Smooth muscle cell of the brain vasculature (primary cell): ENCODE data around the gene TMPRSS11B.
"Not testable (repeated sequence)": the region's sequence is repeated elsewhere in the genome, so short reads cannot be mapped to it uniquely, and the experiment has no call there.

Source experiments
- DNase-seq: peaks from one replicate; pipeline ENCODE4 v3.0.0-alpha.2; 2012; ENCODE audit warnings: low read depth, low spot score

TMPRSS11B gene, protein sequence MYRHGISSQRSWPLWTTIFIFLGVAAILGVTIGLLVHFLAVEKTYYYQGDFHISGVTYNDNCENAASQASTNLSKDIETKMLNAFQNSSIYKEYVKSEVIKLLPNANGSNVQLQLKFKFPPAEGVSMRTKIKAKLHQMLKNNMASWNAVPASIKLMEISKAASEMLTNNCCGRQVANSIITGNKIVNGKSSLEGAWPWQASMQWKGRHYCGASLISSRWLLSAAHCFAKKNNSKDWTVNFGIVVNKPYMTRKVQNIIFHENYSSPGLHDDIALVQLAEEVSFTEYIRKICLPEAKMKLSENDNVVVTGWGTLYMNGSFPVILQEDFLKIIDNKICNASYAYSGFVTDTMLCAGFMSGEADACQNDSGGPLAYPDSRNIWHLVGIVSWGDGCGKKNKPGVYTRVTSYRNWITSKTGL

DNA sequence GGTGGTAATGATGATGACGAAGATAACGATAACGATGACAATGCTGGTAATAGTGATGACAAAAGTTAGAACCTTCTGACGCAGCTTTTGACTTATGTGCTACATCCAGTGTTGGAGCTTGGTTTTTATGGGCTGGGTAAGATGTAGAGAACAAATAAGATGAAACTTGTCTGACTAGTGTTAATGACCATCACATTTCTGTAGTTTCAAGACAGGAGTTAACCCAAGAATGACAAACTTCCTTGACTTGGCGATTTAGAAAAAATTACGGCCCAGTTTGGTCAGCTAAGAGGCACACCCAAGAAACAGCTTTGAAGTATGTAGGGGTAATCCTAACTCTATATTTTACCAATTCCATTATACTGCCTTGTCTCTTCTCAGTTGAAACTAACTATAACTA lies at the start of gene TMPRSS11B:
TSS of gene TMPRSS11B (minus strand) at position 101 of the 400 bp plus-strand sequence. CDS start 136 bp downstream, outside the sequence.
- no peak for DNase-seq

DNA sequence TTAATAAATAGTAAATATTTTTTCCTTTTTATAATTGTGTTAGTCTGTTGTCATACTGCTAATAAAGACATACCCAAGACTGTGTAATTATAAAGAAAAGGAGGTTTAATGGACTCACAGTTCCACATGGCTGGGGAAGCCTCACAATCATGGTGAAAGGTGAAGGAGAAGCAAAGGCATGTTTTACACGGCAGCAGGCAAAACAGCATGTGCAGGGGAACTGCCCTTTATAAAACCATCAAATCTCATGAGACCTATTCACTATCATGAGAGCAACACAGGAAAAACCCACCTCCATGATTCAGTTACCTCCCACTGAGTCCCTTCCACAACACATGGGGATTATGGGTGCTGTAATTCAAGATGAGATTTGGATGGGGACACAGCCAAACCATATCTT lies 45.8 kb upstream of the TMPRSS11B start:
- DNase-seq: no peak

DNA sequence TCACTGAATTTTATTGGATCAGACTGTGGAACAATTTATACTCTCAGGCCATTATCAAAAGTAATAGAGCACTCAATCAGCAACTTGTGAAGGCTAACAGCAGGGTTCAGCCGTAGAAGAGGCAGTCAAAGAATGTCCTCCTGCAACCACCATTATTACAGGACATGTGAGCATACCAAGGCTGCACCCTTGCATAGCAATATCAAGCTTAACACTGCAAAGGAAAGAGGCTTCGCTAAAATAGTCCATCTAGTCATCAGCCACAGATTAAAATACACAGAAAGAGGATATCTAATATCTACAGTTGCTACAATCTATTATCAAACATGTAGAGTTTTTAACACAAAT lies 42.9 kb upstream of the TMPRSS11B start:
- no peak for DNase-seq

DNA sequence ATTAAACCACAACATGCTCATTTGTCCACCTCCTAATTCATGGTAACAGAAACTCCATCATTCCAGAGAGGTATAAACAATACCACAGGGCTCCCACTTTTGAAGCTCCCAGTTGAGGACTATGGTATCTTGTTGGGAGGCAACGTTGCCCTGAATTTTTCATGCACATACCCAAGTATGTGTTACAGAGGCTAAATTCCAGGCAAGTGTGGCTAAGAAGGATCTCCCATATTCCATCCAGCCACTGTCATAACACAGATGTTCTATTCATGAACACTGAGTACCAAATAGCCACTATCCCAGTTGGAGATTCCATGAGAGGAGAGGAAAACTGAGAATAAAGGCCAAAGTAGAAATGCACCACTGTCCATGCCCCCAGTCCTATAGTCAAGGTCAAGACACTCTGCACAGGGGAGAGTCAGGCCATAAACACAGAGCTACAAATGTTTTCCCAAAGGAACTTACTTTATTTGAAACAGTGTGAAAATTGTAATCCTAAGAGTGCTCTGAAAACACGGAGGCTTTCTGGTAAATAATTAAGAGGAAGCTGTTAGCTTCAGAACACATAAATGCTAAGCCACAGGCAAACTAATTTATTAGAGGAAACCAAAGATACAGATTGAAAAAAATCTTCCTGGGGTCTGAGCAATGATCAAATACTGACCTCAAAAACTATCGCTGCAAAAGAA lies 42.4 kb upstream of the TMPRSS11B start:
- DNase-seq: no peak

DNA sequence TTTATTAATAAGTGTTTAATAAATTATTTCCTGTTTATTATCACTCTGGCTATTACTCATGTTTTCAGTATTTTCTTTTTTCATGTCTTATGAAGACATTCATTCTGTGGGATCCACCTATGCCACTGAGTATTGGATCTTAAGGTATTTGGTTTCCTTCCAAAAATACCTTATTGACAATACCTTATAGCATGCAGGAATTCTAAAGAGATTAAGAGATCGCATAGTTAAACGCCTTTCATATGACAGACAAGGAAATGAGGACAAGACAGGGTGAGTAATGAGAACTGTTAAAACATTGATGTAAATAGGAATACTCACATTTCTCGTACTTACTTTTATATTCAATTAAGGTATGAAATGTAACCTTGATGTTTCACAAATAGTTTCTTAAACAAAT lies 38.2 kb upstream of the TMPRSS11B start:
- no peak for DNase-seq

DNA sequence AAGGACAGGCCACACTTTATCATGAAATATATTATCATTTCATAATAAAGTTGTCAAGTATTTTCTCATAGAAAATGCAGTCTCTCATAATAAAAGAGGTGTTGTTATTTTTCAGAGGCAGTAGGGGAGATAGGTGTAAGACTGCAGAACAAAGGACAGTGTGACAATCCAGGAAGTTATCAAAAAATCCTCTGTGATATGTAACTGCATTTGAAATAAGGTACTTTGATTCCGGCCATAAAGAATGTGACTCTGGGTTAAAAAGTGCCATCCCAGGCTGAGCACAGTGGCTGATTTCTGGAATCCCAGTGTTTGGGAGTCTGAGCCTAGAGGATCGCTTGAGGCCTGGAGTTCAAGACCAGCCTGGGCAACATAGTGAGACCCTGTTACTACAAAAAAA lies 37.6 kb upstream of the TMPRSS11B start:
- no peak for DNase-seq

DNA sequence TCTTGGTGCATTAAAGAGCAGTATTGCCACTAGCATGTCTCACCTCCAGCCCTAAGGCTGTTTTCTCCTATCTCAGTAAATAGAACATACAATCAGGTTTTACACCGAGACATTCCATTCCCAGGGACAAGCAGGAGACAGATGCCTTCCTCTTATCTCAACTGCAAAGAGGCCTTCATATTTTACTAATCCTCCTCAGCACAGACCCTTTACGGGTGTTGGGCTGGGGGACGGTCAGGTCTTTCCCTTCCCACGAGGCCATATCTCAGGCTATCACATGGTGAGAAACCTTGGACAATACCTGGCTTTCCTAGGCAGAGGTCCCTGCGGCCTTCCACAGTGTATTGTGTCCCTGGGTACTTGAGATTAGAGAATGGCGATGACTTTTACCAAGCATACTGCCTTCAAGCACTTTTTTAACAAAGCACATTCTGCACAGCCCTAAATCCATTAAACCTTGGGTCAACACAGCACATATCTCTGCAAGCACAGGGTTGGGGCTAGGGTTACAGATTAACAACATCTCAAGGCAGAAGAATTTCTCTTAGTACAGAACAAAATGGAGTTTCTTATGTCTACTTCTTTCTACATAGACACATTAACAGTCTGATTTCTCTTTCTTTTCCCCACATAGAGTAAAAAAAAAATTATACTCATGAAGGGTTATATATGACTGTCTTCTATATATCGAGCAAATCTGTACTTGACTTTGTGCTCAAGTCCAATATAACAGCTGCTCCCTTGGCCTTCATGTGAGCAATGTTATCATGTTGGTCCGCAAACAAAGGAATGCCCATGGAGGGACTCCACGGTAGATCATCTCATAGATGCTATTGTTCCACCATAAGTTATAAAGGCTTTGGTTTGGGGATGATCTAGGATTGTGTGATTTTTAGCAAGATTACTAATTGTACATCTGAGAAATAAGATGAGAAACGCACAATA lies 36.6 kb upstream of the TMPRSS11B start:
- not testable (repeated sequence) for DNase-seq

DNA sequence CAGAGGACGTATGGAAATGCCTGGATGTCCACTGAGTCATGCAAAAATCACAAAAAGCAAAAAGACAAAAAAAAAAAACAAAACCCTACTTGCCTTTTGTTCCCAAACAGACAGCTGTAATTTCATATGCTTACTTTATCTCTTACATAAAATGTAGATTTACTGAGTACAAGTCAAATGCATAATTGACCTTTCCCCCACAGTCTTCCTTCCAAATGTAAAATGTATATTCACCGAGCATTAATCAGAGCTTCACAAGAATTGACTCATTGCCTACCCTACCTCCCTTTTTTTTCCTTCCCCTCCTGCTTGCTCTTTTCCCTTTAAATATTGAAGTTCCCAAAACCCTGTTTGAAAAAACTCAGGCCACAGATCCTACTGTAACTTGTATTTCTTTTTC lies 32.5 kb upstream of the TMPRSS11B start:
- no peak for DNase-seq

DNA sequence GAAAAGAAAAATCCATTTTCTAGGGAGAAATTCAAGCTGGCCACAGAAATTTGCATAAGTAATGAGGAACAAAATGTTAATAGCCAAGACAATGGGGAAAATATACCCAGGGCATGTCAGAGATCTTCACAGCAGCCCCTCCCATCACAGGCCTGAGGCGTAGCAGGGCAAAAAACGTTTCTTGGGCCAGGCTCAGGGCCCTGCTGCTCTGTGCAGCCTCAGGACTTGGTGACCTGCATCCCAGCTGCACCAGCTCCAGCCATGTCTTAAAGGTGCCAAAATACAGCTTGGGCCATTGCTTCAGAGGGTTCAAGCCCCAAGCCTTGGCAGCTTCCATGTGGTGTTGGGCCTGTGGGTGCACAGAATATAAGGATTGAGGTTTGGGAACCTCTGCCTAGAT lies 32.1 kb upstream of the TMPRSS11B start:
- DNase-seq: no peak

DNA sequence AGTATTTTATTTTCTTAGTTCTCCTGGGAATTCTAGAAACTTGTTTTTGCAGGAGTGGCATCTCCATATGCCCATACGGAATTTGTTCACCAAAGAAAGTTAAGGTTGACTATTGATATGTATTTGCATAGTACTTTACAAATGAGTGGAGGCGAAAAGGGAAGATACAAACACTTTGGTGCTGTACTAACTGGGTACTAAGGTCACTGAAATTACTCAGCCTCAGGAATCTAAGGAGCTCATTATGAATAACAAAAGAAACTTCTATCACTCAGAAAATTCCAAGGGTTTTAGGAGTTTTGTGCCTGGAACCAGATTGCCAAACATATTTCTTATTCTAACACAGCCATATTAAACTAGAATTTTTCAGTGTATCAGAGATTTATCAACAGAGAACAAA lies 27.4 kb upstream of the TMPRSS11B start:
- no peak for DNase-seq

DNA sequence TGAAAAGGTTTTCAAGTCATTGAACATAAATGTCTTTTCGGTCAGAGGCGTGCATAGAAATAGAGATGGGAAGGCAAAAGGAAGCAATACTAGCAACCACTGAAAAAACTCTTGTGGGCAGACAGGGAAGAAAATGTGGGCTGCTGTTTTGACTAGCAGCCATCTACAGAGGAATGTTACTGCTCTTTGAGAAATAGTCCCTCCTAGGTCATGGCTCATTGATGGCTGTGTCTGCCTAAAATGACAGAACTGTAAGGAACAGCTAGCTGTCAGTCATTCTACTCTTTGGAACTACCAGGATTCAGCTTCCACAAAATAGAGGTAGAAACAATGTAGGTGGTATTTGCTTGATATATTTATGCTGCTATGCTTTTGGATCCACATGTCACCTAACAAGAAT lies 26.9 kb upstream of the TMPRSS11B start:
- DNase-seq: no peak

DNA sequence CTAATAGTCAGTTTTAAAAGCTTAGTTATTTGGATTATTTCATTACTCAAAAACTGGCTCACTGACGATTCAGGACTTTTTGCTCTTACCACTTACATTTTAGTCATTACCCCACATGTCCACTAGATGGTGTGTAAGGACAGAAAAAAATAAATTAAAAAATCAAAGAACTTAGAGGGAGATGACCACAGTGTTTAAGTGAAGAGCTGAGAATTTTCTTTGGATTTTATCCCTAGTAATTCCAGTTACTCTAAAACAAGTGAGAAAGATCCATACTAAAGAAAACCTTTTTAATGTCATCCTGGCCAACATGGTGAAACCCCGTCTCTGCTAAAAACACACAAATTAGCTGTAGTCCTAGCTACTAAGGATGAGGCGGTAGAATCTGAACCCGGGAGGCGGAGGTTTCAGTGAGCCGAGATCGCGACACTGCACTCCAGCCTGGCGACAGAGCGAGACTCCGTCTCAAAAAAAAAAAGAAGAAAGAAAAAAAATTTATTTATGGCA lies 26.4 kb upstream of the TMPRSS11B start:
- peak; percentile 32 for DNase-seq

DNA sequence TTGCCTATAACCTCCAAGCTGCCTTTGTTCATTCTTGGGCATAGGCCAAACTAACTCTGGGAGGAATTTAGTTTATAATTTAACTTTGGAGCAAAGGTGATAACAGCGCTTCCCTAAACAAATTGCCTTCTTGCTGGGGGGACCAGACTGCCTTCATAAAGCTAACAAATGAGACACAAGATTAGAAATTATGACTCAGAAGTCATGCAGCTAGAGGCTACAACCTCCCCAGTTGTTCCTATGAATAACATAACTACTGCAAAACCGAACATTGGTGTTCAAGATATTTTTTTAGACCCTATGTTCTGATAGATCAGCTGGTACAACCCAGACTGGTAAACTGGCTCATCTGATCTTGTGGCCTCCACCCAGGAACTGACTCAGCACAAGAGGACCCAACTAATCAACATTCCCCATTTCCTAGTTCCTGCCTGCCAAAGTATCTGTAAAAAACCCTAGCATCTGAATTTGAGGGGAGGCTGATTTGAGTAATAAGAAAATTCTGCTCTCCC lies 22.0 kb upstream of the TMPRSS11B start:
- DNase-seq: no peak

DNA sequence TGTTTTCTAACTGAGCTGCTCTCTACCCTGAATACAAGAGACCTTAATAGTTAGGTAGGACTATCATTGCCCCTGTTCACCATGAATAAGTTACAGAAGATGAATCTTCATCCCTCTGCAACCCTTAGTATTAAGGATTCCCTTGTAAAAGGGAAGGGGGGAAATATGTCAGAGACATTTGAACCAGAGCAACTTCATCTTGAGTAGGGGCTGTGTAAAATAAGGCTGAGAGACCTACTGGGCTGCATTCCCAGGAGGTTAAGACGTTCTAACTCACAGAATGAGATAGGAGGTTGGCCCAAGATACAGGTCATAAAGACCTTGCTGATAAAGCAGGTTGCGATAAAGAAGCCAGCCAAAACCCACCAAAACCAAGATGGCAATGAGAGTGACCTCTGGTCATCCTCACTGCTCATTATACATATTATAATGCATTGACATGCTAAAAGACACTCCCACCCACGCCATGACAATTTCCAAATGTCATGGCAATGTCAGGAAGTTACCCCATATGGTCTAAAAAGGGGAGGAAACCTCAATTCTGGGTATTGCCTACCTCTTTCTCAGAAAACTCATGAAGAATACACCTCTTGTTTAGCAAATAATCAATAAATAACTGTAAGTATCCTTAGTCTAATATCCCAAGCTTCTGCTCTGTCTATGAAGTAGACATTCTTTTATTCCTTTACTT lies 19.5 kb upstream of the TMPRSS11B start:
- DNase-seq: no peak

DNA sequence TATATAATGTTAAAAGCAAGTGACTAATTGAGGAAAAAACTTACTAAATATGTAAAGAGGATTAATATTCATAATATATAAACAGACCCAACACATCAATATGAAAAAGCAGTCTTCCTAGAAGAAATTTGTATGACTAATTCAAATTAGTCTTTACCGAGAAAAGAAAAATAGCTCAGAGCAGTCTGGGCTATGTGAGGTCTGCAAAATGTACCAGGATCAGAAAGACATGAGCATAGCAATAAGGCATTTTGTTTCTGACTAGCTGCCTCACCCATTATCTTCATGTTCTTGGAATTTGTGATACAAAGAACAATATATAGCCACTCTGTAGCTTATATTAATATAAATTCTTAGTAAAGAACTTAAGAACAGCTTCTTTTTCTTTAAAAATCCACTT lies 13.7 kb upstream of the TMPRSS11B start:
- DNase-seq: no peak

DNA sequence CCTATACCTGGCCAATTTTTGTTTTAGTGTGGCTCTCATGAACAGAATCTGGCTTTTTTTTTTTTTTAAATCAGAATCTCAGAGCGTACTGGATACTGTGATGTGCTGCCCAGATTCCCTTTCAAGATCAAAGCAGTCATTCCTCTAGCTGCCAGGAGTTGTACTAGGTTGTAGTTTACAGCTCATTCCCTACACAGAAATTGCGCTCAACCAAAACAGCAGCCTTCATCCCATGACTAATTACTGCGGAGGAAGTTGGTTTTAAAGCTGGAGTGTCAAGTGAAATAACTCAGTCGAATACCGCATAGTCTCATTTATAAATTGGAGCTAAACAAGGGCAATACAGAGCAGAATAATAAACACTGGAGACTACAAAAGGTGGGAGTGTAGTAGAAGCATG lies 12.2 kb upstream of the TMPRSS11B start:
- DNase-seq: no peak

DNA sequence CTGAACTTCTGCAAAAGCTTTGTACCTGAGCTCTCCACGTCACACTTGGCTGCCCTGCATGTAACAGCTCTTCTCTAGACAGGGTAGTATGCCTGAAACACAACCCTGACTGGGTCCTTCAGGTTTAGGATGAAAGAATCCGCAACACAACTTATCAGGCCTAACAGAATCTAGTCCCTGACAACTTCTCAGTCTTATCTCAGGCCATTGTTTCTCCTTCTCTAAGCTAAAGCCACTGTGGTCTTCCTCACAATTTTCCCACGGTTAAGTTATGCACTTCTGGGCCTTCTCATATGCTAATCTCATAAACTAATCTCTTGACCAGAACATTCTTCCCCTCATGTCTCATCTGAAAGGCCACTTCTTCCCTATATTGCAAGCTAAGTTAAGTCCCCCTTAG lies 10.8 kb upstream of the TMPRSS11B start:
- no peak for DNase-seq

DNA sequence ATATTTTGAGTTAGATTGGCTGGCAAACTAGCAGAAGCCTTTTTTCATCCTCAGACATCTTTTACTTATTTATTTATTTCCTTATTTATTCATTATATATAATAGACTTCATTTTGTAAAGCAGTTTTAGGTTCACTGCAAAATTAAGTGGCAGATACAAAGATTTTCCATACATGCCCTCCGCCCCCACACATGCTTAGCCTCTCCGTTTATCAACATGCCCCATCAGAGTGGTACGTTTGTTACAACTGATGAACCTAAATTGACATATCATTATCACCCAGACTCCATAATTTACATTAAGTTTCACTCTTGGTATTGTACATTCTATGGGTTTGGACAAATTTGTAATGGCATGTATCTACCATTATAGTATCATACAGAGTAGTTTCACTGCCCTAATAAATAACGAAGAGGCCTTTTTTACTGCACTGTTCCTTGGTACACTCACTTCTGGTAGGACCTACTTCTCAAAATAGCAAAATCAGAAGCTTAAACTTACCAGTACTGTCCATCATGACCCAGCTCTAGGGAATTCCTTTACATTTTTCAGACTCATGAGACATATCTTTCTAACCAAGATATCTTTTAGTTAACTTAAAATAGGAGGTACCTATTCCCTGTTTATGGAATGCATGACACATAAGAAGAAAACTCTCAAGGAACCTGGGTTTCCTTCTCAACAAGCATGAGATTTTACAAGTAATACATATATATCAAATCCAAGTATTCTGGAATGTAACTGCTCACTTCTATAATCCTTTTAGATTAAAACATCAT lies 4.8 kb upstream of the TMPRSS11B start:
- DNase-seq: no peak

DNA sequence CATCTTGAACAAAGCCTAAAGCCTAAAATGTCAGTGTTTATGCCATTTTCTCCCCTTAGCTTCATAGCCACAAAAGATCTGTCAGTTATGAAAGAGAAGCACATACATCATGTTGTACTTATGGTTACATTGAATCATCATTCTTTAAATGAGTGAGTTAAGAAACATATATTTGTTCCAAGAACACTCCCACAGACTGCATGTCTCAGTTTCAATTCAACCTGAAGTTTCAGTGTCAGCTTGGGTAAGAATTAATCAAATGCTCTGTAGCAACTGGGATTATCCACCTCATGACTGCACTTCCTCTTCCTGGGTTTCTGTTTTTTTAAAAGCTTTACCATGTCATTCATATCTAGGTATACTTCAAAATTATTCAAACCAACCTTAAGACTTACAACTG lies 3.9 kb upstream of the TMPRSS11B start:
- no peak for DNase-seq

DNA sequence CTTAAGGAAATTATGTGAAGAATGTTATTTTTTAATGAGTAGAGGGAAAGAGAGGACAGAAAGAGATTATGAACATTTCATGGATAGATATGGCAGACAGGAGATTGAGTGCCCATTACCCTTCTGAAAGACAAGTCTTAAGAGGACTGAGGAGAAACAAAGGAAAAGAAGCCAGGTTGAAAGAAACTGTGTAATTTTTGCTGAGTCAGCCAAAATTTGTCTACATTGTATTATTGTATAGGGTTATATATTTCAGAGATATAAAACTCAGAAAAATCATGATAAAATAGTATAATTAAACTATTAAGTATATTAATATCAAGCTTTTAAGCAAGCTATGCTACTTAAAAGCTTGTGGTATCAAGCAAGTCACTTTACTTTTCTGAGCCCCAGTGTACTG lies 4.9 kb downstream of the TMPRSS11B start:
- no peak for DNase-seq
